Mesothelial cell of epicardium (in vitro differentiated cells): ENCODE results near the gene APOO. TPM values are rescaled to one million over a fixed set of nuclear protein-coding genes. Genes with fewer than 3 reads are reported as not detected.

Experiments used
- DNase-seq, 2 experiments: peaks; one replicate each; pipeline ENCODE4 v3.0.0; 2021; ENCODE audit warnings: low spot score in 2 of 2; ENCODE audit not compliant: unreplicated experiment in 2 of 2
- H3K27ac Mint-ChIP-seq: 2 replicates; pipeline ENCODE4 v1.8.0; 2021; ENCODE audit warnings: mixed read lengths
- H3K27me3 Mint-ChIP-seq: 2 replicates; pipeline ENCODE4 v1.8.0; 2021; ENCODE audit warnings: low read depth, mixed read lengths
- H3K36me3 Mint-ChIP-seq: 2 replicates; pipeline ENCODE4 v1.8.0; 2021; ENCODE audit warnings: mixed read lengths
- H3K4me1 Mint-ChIP-seq: 2 replicates; pipeline ENCODE4 v1.8.0; 2021; ENCODE audit warnings: mixed read lengths
- H3K4me3 Mint-ChIP-seq: 2 replicates; pipeline ENCODE4 v1.8.0; 2021; ENCODE audit warnings: mild to moderate bottlenecking, moderate library complexity, mixed read lengths
- H3K9me3 Mint-ChIP-seq: 2 replicates; pipeline ENCODE4 v1.8.0; 2021; ENCODE audit warnings: mixed read lengths
- total RNA-seq: library from RNA; stranded (reverse); gene quantifications from 3 replicates; pipeline ENCODE4 v1.2.1, GENCODE V29; 2021
- TF ChIP-seq, protein P1 (sequence below): fragments of 200-600 bp; sonication (generic); IDR thresholded peaks from one replicate; pipeline ENCODE4 v1.5.0; 2021; ENCODE audit warnings: antibody characterized with exemption; ENCODE audit not compliant: unreplicated experiment

APOO gene
- total RNA-seq, 1 donor from 2014 or later, result 50.5 TPM

DNA sequence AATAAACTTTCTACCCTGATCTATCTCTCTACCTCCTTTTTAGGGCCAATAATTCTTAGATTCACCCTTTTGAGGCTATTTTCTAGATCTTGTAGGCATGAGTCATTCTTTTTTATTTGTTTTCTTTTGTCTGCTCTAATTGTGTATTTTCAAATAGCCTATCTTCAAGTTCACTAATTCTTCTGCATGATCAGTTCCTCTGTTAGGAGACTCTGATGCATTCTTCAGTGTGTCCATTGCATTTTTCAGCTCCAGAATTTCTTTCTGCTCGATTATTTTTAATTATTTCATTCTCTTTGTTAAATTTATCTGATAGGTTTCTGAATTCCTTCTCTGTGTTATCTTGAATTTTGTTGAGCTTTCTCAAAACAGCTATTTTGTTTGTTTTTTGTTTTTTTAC is 11.4 kb upstream of the APOO start:
- TF ChIP-seq, protein P1, sequence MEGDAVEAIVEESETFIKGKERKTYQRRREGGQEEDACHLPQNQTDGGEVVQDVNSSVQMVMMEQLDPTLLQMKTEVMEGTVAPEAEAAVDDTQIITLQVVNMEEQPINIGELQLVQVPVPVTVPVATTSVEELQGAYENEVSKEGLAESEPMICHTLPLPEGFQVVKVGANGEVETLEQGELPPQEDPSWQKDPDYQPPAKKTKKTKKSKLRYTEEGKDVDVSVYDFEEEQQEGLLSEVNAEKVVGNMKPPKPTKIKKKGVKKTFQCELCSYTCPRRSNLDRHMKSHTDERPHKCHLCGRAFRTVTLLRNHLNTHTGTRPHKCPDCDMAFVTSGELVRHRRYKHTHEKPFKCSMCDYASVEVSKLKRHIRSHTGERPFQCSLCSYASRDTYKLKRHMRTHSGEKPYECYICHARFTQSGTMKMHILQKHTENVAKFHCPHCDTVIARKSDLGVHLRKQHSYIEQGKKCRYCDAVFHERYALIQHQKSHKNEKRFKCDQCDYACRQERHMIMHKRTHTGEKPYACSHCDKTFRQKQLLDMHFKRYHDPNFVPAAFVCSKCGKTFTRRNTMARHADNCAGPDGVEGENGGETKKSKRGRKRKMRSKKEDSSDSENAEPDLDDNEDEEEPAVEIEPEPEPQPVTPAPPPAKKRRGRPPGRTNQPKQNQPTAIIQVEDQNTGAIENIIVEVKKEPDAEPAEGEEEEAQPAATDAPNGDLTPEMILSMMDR, result no peak
- H3K4me3 Mint-ChIP-seq, result no peak overlapping the region
- no peak for DNase-seq

DNA sequence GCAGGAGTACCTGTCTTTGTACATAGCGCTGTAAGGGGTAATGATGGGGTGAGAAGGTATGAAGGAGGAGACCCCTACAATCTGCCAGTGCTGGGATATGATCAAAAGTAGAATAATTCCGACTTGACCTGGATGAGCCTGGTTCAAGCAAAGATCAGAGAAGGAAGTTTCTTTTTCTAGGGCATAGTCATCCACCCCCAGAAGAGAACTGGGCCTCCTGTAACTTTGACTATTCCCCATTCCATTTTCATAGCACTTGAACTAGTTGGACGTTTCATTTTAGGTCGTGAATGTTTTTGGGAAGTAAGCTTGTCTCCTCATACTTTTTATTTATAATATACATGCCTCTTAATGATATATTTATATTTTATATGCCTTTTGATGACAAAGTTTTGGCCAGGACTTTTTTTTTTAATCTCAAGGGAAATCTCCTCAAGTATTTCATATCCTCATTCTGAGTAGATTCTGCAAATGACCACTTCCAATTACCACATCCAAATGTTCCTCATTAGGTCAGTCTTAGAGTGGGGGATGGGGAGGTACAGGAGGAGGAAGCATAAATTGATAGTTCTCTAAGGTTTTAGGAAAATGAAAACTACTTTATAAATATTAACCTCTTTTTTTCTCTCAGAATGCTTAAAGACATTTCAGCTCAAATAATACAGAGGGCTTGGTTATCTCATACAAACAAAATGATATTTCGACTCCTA is 3.5 kb upstream of the APOO start:
- H3K27me3 Mint-ChIP-seq, result no peaks in the 10 kb centered on the region
- H3K27ac Mint-ChIP-seq, result no peak overlapping the region
- TF ChIP-seq, protein P1, result no peak

More for the DNA sequence above, 11.4 kb upstream of the APOO start:
- Mint-ChIP-seq H3K27ac (no peak overlapping the region), H3K36me3 (no peaks in the 10 kb centered on the region), H3K9me3 (peaks cover 19% of the 10 kb centered on the region), H3K27me3 (no peaks in the 10 kb centered on the region), H3K4me1 (no peaks in the 10 kb centered on the region)

DNA sequence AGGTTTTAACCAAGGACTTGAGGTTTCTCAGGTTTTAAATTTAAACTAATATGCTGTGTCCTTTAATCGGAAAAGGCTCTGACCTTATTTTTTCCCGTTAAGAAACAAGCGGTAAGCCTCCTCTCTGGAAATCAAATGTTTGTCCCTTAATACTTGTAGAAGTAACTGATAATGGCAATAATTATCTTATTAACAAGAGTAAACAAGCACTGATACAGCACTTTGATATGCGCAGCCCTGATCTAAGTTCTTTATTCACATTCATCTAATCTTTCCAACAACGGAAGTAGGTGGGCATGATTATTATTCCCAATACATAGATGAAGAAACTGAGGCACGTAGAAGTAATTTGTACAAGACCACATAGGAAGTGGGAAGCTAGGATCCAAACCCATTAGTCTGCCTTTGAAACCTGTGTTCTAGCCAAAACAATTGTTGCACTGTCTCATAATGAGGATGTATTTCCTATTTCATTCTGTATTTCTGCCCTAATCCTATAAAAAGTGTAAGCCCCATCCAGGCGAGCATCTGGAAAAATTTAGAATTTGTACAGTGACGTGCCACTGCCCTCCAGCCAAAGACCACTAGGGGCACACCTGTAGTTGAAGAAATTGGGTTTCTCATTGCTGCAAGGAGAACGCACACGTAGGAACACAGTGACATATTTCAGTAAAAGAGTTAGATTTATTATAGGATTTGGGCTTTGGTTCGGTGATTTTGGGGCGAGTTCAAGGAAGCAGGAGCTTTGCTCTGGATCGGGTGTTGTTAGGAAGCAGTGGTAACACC is 674 bp upstream of the APOO start:
- peaks cover 2% of the 10 kb centered on the region for H3K36me3 Mint-ChIP-seq
- H3K4me1 Mint-ChIP-seq, result peaks cover 20% of the 10 kb centered on the region
- peak overlapping the region; percentile 73 for H3K27ac Mint-ChIP-seq
- no peaks in the 10 kb centered on the region for H3K9me3 Mint-ChIP-seq
- no peaks in the 10 kb centered on the region for H3K27me3 Mint-ChIP-seq
- TF ChIP-seq, protein P1, result peak; percentile 41
- DNase-seq, result no peak
- H3K4me3 Mint-ChIP-seq, result peak overlapping the region; percentile 85

More for the DNA sequence above, 3.5 kb upstream of the APOO start:
- Mint-ChIP-seq H3K9me3 (no peaks in the 10 kb centered on the region), H3K4me3 (no peak overlapping the region), H3K36me3 (no peaks in the 10 kb centered on the region), H3K4me1 (peaks cover 13% of the 10 kb centered on the region)
- no peak for DNase-seq

DNA sequence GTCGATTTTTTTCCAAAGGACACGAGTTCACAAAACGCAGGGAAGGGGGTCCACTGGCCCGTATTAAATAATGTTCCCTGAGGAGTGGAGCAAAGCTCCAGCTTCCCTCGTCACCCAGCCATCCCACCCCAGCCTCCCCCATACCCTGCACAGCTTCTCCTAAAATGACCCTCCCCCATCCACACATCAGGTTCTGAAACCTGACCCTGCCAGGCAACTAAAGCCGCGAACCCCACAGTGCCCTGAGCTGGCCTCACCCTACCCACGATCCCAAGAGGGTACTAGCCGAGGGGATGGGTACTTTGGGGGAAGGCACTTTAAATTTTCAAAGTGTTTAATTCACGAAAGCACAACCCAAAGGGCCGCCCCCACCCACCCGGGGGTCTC is 634 bp downstream of the APOO start:
- H3K4me3 Mint-ChIP-seq, result peak overlapping the region; percentile 85
- no peak for DNase-seq

DNA sequence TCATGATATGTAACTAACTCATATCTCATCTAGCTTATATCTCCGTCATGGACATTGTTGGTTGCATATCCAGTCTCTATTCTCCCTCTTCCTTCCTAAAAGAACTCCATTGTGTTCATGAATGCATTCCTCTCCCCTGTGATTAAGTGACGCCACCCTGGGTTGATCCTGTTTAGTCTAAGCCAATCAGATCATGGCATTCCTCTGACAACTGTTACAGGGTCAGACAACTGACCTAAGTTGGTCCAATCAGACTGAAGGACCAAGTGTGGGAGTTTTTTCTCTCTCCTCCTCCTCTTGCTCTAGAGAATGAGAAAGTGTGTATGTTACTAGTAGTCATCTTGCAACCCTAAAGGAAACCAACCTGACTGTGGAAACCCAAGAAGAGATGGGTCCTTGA is 3.6 kb downstream of the APOO start:
- no peak for DNase-seq
- Mint-ChIP-seq H3K9me3 (no peaks in the 10 kb centered on the region), H3K36me3 (peaks cover 2% of the 10 kb centered on the region), H3K4me1 (peaks cover 26% of the 10 kb centered on the region), H3K27me3 (no peaks in the 10 kb centered on the region), H3K27ac (no peak overlapping the region), H3K4me3 (no peak overlapping the region)
- TF ChIP-seq, protein P1, result no peak

More for the DNA sequence above, 634 bp downstream of the APOO start:
- Mint-ChIP-seq H3K27ac (peak overlapping the region; percentile 73), H3K36me3 (peaks cover 2% of the 10 kb centered on the region), H3K9me3 (no peaks in the 10 kb centered on the region), H3K27me3 (no peaks in the 10 kb centered on the region), H3K4me1 (peaks cover 16% of the 10 kb centered on the region)
- TF ChIP-seq, protein P1, result no peak
